Adrenal gland (tissue), 5 donors: ENCODE results near the gene GALNT6.

ENCODE experiments used
- POLR2A ChIP-seq, 2 donors: fragments of 450-650 bp; IDR thresholded peaks; one replicate each; pipeline ENCODE4 v1.6.1; 2017; ENCODE audit warnings: antibody characterized with exemption in 2 of 2, mild to moderate bottlenecking in 2 of 2, moderate library complexity in 1 of 2
- TF ChIP-seq, protein P1 (sequence below), 6 experiments: fragments of 450-650 bp in 4 of 6; fragments of 200-600 bp in 2 of 6; sonication (generic) in 1 of 6; IDR thresholded peaks; 1 replicate in 5 of 6; 2 replicates in 1 of 6; pipeline versions ENCODE4 v1.5.1 to v1.8.0; 2016 to 2021; ENCODE audit warnings: antibody characterized with exemption in 6 of 6, mild to moderate bottlenecking in 2 of 6, moderate library complexity in 1 of 6
- donor health status: DM: no; HTN: no; CAD: no.

DNA sequence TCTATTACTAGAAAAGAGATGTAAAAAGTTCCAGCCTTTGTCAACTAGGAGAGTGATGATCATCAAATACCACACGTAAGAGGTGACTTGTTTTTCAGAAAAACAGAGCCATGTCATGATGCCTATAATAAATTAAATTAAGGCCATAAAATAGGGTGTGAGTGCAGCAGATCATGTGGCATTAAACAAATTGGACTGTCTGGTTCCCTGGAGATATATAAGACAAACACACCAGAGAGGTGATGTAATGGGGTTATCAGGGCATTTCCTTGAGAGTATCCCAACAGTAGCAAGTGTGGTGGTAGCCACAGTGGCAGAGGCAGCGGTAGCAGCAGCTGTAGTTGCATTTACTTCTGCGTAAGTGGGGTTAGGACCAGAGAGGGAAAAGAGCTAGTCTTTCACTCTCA is 14.6 kb upstream of the GALNT6 start:
- TF ChIP-seq, protein P1, sequence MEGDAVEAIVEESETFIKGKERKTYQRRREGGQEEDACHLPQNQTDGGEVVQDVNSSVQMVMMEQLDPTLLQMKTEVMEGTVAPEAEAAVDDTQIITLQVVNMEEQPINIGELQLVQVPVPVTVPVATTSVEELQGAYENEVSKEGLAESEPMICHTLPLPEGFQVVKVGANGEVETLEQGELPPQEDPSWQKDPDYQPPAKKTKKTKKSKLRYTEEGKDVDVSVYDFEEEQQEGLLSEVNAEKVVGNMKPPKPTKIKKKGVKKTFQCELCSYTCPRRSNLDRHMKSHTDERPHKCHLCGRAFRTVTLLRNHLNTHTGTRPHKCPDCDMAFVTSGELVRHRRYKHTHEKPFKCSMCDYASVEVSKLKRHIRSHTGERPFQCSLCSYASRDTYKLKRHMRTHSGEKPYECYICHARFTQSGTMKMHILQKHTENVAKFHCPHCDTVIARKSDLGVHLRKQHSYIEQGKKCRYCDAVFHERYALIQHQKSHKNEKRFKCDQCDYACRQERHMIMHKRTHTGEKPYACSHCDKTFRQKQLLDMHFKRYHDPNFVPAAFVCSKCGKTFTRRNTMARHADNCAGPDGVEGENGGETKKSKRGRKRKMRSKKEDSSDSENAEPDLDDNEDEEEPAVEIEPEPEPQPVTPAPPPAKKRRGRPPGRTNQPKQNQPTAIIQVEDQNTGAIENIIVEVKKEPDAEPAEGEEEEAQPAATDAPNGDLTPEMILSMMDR (IDR thresholded peaks at IDR 0.05): no peak
- TF ChIP-seq POLR2A (IDR thresholded peaks at IDR 0.05): no peak
